Ureter (tissue), 1 donor: ENCODE results near the gene SDR39U1. TPM values are rescaled to one million over a fixed set of nuclear protein-coding genes. Genes with fewer than 3 reads are reported as not detected.

ENCODE experiments used
- DNase-seq: peaks from one replicate; pipeline ENCODE4 v3.0.0-alpha.2; 2020; ENCODE audit warnings: low spot score
- total RNA-seq: library from RNA; stranded (reverse); gene quantifications from one replicate; pipeline ENCODE4 v1.2.4, GENCODE V29; 2023
- donor health status: DM: yes; HTN: yes; CAD: no.

Gene SDR39U1
- total RNA-seq, 1 donor from 2014 or later, result 73.5 TPM

DNA sequence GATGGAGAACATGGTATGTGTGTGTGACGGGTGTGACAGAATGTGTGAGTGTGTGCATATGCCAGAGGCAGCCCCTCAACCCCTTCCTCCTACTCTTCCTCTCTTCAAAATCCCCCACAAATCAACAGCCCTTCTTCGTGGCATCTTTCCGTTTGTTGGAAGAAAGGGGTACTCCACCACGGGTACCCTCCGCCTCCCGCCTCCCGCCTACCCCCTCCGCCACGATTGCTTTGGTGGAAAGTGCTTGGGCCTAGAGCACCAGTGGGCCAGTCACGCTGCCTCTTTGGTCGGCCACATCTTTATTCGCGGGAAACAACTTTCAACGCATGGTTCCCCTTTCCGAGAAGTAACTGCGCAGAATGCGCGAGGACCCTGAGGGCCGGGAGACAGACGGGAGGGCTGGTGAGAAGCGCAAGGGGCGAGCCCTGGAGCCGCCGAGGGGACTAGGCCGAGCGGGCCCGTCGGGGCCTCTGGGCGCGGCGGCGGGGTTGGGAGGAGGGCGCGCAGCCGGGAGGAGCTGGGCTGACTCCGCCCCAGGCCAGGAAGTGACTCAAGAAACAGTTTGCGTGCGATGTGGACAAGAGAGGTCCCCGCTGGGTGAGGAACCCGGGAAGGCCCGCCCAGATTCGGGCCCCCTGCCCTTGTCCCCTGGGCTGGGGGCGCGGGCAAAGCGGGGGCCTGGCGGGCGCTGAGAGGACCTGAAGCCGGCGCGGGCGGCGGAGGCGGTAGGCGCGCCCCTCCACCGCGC lies 13.0 kb downstream of the SDR39U1 start, which contains the start of the genes CBLN3 and KHNYN:
Gene CBLN3, minus strand, starts transcription at position 274 of the 748 bp plus-strand sequence. CDS start 614 bp downstream, outside the sequence.
Gene KHNYN, plus strand, starts transcription at position 560 of the 748 bp plus-strand sequence. CDS start 777 bp downstream, outside the sequence.
- DNase-seq, result peak; percentile 93

DNA sequence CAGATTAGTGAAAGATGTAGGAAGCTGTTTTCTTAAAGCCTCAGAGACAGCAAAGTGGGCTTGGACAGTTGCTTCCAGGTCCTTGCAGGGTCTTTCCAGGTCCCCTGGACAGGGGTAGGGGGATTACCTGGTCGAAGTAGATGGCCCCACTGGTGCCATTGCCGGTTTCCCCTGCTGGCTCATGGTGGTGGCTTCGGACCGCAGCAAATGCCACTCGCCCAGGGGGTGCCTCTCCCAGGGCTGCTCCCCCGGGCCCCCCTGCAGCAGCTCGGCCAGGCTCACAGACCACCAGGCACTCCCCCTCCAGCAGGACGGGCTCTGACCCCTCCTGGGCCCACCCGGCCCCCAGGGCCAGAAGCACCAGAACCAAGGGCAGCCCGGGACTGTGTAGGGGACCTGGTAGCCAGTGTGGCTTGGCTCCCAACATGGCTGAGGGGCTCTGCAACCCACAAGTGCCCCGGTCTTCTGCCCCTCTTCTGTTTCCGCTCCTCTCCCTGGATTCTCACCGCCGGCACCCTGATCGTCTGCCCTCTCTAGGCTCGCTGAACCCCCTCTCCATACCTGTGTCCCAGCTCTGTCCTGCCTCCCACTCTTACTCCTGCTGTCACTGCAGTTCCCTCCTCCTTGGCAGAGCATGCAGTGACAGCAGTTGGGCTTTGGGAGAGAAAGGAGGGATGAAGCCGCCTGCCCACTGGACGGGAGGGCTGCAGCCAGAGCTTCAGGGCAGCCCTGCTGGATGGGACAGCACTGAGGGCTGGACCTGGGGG lies 13.8 kb downstream of the SDR39U1 start:
- DNase-seq, result no peak

DNA sequence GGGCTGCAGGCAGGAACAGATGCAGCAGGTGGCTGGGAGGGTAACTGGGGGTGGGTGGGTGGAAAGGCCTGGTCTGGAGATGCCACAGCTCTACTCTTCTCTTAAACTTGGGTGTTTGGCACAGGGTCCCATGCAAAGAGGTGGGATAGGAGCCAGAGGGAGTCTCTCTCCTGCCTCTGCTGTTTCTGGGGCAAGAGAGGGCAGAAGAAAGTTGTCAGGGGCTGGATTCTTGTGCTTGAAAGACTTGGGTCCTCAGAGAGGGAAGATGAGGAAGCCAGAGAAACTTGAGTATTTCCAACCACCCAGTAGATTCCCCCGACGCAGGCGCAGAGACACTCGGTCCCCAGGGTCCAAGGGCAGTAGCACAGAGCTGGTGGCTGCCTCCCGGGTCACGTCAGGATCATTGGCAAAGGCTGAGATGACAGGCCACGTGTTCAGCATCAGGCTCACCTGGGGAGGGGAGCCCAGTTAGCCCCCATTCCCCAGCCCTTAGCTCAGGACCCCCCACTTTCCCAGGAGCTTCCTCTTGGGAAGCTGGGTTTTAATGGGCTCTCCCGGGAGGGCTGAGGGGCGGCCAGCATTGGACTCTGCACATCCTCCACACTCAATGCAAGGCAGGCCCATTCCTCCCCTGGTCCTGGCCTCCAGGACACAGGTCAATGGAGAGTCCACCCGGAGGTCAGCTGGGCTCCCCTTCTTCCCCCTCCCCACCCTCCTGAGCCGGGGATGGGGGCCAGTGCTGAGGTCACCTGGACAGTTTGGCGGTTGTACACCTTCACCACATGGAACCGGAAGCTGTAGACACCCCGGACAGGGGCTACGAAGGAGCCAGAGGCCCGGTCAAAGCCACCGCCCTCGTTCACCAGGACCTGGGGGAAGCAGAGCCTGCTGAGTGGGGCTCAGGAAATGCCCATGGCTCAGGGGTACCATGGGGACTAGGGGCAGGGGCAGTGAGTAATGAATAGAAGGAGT lies 14.8 kb downstream of the SDR39U1 start:
- DNase-seq, result no peak

DNA sequence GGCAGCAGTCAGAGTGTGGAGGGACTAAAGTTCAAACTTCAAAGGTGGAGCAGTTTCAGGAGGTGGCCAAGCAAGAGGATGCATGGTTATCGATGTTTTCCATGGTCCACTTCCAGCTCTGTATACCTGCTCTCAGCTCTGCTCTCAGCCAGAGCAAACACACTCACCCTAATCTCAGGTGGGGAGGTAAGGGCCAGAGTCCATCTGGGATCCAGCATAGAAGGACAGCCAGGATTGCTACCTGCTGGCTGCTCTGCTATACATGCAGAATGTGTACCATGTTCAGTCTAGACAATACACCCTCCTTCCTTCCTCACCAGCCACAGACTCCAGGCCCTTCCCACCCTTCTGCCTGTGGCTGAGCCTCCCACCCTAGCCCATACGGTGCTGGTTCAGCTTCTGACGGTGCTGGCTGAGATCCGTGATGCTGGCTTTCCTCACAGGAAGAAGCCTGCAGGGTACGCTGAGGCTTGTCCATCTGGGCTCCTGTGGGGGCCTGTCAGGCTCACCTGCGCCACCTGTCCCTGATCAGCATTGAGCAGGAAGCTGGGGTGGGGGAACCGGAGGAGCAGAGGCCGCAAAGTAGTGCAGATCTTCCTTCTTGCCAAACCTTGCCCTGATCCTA lies 15.6 kb downstream of the SDR39U1 start:
- DNase-seq, result no peak

DNA sequence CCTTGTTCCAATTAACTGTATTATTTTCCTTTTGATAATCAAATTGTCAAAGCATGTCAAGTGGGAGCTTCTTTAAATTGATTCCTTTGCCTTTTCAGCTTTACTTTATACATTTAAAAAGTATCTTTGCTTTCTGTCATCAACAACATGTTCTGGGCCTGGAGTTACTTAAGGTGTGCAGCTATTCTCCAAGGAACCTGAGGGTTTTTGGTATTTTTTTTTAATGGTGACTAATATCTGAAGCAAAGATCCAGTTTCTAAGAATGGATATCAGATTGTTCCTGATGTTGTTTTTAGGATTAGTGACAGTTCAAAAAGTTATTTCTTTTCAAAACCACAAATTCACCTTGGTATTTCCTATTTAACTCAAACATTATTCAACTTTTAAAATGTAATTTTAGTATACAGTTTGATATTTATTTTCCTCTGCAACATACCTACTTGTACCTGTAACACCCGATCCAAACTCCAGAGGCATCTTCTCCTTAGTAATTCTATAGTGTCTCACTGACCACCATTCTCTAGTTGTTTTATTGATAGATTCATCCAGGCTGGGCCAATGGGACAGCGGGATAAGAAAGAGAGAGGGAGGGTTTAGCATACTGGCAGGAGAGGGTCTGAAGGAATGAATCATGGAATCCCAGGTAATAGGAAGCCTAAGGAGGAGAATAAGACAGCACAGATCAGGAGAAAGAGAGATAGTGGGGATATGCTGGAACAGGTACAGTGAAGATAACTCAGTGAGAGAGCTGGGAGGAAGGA lies 16.2 kb downstream of the SDR39U1 start:
- DNase-seq, result no peak

DNA sequence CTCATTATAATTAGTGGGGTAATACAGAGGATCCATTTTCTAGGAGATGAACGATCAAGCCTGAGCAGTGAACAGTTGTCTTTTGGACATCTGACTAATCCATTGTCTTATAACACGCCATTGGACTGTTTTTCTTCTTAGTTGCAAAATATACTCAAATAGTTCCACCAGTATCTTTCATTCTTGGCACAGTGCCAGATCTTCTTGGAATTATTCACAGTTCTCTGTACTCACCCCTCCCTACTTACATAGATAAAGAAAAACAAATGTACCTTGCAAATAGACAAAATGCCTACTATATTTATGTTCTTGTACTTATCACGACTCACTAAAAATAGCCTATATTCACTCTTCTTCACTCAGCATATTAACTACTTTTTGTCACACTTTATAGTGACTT lies 16.9 kb downstream of the SDR39U1 start:
- no peak for DNase-seq

DNA sequence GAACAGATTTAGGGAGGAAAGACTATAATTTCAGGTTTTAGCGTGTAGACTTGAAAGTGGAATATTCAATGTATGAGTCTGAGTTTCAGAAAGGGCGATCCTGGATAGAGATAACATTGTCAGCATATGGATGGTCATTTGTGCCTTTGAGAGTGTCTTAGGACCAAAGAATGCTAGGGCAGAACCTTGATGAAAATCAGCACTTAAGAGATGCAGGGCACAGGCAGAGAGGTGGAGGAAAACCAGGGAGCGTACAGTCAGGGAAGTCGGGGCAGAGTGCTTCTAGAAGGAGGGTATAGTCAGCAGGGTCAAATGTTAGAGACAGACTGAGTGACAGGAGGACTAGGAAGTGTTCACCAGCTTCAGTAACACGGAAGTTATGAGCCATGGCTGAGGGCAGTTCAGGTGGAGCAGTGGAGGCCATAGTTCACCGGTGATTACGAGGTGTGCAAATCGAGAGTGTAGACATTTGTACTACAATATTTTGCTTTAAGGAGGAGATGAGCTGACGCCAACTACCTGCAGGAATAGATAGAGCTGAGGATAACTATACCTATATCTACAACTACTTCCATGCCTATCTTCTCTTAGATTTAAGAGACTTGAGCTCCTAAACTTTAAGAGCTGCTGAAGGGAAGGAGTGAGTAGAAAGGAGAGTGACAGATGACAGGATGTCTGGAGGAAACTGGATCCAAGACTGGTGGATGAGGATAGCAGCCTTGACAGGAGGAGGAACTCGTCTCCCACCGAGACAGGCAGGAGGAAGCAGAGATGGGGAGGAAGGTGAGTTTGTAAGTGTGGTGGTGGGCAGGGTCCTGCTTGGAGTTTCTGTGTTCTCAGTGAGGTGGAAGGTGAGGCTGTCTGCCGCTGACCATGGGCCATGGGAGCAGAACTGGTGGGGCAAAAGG lies 19.6 kb downstream of the SDR39U1 start:
- DNase-seq, result peak; percentile 41

DNA sequence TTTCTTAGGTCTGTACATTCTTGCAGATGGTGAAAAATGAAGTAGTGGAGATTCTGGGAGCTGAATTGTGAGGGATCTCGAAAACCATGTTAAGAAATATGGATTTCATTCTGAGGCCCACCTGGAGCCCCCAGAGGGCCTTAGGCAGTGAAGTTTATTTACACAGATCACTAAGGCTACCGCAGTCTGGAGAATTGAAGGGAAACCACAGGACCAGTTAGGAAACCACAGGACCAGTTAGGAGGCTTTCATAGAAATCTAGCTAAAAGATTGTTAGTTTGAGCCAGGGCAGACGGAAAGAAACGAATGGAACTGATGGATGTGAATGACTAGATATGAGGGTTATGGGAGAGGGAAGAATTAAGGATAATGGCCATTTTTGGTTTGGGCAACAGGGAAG lies 20.3 kb downstream of the SDR39U1 start:
- no peak for DNase-seq

DNA sequence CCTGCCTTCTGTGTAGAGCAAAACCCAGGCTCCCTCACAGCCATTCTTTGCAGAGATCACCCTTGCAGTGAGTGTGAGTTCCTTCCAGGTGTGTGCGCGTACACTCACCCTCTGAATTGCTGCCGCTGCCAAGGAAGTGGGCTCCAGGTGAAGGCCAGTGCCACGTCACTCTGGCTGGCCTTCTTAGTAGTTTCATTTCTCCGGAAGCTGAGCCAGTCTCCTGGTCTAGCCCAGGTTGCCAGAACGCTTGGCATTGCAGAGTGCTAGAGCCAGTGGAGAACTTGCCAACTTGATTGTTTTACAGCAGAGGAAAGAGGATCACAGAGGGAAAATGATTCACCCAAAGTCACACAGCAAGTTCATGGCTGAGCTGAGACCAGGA lies 24.1 kb downstream of the SDR39U1 start:
- DNase-seq, result no peak

DNA sequence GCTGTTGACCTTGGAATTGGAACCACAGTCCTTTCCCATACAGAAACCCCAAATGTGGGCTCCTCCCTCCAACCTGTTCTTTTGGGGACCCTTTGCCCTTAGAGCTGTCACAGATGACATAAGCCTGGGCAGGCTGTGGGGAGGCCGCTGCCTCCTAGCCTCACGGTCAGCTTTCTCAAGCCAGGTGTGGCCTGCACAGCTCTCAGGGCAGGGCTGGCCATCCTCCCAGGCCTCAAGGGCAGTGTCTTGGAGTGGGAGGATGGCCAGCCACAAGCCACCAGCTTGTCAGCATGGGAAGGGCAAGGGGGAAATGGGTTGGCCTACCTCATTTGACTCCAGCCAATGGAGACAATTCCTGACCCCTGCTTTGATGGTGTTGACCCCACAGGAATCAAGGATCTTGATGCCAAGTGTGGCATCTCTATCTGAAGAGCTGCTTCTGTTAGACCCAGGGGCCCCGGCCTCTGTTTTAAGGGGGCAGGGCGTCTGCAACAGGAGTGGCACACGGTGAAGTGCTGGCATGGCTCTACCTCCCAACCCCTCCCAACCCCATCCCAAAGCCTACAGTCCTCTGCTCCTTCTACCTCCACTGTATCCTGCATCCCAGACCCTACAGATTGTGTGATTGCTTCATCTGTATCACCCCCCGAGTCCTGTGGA lies 24.6 kb downstream of the SDR39U1 start:
- DNase-seq, result no peak

DNA sequence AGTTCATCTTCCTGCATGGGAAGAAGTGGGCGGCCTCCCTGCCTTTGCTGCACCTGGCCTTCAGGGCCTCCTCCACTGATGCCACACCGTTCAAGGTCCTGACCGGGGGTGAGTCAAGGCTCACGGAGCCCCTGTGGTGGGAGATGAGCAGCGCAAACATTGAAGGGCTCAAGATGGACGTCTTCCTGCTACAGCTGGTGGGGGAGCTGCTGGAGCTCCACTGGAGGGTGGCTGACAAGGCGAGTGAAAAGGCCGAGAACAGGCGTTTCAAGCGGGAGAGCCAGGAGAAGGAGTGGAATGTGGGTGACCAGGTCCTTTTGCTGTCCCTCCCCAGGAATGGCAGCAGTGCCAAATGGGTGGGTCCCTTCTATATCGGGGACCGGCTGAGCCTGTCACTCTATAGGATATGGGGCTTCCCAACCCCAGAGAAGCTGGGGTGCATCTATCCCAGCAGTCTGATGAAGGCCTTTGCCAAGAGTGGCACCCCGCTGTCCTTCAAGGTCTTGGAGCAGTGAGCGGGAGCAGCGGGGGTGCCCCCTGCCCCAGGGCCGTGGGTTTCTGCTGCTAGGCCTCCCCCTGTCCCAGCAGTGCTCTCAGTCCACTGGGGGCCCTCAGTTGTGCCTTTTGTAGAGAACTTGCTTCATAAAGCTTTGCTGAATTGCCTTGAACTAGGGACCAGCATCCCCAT lies 25.5 kb downstream of the SDR39U1 start:
- no peak for DNase-seq

DNA sequence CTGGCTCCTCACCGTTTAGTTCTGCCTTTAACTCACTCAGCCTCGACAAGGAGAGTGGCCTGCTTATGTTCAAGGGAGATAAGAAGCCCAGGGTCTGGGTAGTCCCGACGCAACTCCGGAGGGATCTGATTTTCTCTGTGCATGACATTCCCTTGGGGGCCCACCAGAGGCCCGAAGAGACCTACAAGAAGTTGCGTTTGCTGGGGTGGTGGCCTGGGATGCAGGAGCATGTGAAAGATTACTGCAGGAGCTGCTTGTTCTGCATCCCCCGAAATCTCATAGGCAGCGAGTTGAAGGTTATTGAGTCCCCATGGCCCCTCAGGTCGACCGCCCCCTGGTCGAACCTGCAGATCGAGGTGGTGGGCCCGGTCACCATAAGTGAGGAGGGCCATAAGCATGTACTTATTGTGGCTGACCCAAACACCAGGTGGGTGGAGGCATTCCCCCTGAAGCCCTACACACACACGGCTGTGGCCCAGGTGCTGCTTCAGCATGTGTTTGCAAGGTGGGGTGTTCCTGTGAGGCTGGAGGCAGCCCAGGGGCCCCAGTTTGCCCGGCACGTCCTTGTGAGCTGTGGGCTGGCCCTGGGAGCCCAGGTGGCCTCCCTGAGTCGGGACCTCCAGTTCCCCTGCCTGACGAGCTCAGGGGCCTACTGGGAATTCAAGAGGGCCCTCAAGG lies 26.2 kb downstream of the SDR39U1 start:
- no peak for DNase-seq

DNA sequence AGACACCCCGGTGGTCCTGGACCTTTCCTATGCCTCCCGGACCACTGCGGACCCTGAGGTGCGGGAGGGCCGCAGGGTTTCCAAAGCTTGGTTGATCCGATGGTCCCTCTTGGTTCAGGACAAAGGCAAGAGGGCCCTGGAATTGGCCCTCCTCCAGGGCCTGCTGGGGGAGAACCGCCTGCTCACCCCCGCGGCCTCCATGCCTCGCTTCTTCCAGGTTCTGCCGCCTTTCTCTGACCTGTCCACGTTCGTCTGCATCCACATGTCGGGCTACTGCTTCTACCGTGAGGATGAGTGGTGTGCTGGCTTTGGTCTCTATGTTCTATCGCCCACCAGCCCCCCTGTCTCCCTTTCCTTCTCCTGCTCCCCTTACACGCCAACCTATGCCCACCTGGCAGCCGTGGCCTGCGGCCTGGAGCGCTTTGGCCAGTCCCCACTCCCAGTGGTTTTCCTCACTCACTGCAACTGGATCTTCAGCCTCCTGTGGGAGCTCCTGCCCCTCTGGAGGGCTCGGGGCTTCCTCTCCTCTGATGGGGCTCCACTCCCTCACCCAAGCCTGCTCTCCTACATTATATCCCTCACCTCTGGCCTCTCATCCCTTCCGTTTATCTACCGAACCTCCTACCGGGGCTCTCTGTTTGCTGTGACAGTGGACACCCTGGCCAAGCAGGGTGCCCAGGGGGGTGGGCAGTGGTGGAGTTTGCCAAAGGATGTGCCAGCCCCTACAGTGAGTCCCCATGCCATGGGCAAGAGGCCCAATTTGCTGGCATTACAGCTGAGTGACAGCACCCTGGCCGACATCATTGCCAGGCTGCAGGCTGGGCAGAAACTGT lies 26.9 kb downstream of the SDR39U1 start:
- DNase-seq, result no peak

DNA sequence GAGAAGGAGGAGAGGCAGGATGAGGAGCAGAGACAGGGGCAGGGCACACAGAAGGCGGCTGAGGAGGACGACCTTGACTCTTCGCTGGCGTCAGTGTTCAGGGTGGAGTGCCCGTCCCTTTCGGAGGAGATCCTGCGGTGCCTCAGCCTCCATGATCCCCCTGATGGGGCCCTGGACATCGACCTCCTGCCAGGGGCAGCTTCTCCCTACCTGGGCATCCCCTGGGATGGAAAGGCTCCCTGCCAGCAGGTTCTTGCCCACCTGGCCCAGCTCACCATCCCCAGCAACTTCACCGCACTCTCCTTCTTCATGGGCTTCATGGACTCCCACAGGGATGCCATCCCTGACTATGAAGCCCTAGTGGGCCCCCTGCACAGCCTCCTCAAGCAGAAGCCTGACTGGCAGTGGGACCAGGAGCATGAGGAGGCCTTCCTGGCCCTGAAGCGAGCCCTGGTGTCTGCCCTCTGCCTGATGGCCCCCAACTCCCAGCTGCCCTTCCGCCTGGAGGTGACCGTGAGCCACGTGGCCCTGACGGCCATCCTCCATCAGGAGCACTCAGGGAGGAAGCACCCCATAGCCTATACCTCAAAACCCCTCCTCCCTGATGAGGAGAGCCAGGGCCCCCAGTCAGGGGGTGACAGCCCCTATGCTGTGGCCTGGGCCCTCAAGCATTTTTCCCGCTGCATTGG lies 27.7 kb downstream of the SDR39U1 start:
- no peak for DNase-seq

DNA sequence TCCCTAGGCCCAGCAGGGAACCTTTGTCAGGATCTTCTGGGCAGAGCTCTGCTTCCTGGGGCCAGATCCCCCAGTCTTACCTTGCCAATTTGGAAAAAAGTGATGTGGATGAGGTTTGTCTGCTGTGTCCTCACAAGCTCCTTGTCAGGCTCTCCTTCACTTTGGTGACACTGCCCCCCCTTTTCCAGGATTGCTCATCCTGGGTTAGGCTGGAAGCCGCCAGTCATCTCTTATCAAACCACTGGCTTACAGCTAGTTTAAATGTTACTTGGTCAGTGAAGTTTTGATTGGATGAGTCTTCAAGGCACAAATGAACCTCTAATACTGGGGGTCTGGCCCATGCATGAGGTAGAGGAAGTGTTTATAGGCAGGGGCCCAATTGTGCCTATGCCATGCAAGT lies 28.5 kb downstream of the SDR39U1 start:
- DNase-seq, result no peak
